ENCODE data around the gene THEMIS.

GRCh38 chr6:127748290-127748689 is 152.6 kb downstream of the THEMIS start:
- TF ChIP-seq, protein P1, sequence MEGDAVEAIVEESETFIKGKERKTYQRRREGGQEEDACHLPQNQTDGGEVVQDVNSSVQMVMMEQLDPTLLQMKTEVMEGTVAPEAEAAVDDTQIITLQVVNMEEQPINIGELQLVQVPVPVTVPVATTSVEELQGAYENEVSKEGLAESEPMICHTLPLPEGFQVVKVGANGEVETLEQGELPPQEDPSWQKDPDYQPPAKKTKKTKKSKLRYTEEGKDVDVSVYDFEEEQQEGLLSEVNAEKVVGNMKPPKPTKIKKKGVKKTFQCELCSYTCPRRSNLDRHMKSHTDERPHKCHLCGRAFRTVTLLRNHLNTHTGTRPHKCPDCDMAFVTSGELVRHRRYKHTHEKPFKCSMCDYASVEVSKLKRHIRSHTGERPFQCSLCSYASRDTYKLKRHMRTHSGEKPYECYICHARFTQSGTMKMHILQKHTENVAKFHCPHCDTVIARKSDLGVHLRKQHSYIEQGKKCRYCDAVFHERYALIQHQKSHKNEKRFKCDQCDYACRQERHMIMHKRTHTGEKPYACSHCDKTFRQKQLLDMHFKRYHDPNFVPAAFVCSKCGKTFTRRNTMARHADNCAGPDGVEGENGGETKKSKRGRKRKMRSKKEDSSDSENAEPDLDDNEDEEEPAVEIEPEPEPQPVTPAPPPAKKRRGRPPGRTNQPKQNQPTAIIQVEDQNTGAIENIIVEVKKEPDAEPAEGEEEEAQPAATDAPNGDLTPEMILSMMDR (IDR thresholded peaks at IDR 0.05; ENCODE audit: low read depth, low read length, poor library complexity, severe bottlenecking): no peak
- no peak for TF ChIP-seq EZH2phosphoT487 (IDR thresholded peaks at IDR 0.05; ENCODE audit: borderline replicate concordance, low read length)
